Measurements from ENCODE around the gene SYNGR1. TPM values are rescaled to one million over a fixed set of nuclear protein-coding genes. Genes with fewer than 3 reads are reported as not detected.

The SYNGR1 gene
- total RNA-seq, 5 donors from 2014 or later (not counting 1 experiment from before 2014, with no cell fraction given), result 1.1 to 4.3 (median 2.7) TPM

- H3K4me3 Mint-ChIP-seq, result no peak overlapping the region
Measured at GRCh38 chr22:39303892-39304671, 45.7 kb upstream of the SYNGR1 start.

GRCh38 chr22:39306456-39307361 is 43.1 kb upstream of the SYNGR1 start:
- Mint-ChIP-seq H3K4me3 (no peak overlapping the region), H3K9me3 (no peaks in the 10 kb centered on the region), H3K4me1 (peaks cover 14 to 24% (median 20%) of the 10 kb centered on the region in 3 donors), H3K36me3 (peaks cover 3% of the 10 kb centered on the region), H3K27me3 (no peaks in the 10 kb centered on the region), H3K27ac (no peak overlapping the region)
- Histone ChIP-seq H3K4me3 (ENCODE audit: control insufficient read depth in 1 of 2, extremely low read depth in 1 of 2, low read length in 1 of 2) (no peak overlapping the region), H3K9me3 (no peaks in the 10 kb centered on the region), H3K36me3 (ENCODE audit: control insufficient read depth in 2 of 2, extremely low read depth in 1 of 2, insufficient read depth in 1 of 2, low read length in 1 of 2) (peaks cover 3% of the 10 kb centered on the region in 2 donors), H3K4me1 (ENCODE audit: control insufficient read depth in 1 of 2, extremely low read depth in 1 of 2, insufficient read depth in 2 of 2, low read length in 2 of 2) (peaks cover 0 to 25% of the 10 kb centered on the region in 2 experiments), H3K27me3 (replicated peaks in 1 of 2; ENCODE audit: control insufficient read depth in 2 of 2, extremely low read depth in 1 of 2, insufficient read depth in 2 of 2, low read length in 1 of 2) (peaks cover 0 to 8% of the 10 kb centered on the region in 2 experiments), H3K27ac (ENCODE audit: low read length) (no peak overlapping the region)
- POLR2A ChIA-PET, result interaction anchor here (0.5 to 1.0 kb wide), 3 partner anchors 12 to 64 kb away, joined by 3 to 5 read pairs (median 4); partner anchors contain the start of gene RPL3 (in 1 of the 2)
- 70% methylated on average over 13 of the region's 14 CpGs for WGBS (ENCODE audit: insufficient coverage)
- CTCF ChIA-PET, result interaction anchor here (0.8 to 2.3 kb wide), 4 partner anchors 10 to 153 kb away, joined by 3 to 12 read pairs (median 9); no protein-coding TSS in a partner anchor
- ATAC-seq (replicated peaks in 1 of 4) (peak; percentile 48 to 62 (median 52)), DNase-seq (peak in 23 of 35 experiments; percentile 22 to 70 (median 42))

More at GRCh38 chr22:39303892-39304671, 45.7 kb upstream of the SYNGR1 start:
- H3K36me3 ChIP-seq (ENCODE audit: control insufficient read depth in 2 of 2, extremely low read depth in 1 of 2, insufficient read depth in 1 of 2, low read length in 1 of 2), result no peaks in the 10 kb centered on the region
- H3K27ac ChIP-seq (ENCODE audit: low read length), result no peak overlapping the region
- H3K4me3 ChIP-seq (ENCODE audit: control insufficient read depth in 1 of 2, extremely low read depth in 1 of 2, low read length in 1 of 2), result no peak overlapping the region
- no peaks in the 10 kb centered on the region for H3K9me3 ChIP-seq
- peaks cover 12 to 16% (median 14%) of the 10 kb centered on the region in 3 donors for H3K4me1 Mint-ChIP-seq
- ChIA-PET POLR2A (no interaction called here), CTCF (interaction anchor here (0.7 to 1.5 kb wide), 2 partner anchors 9 to 133 kb away, joined by 3 to 9 read pairs; no protein-coding TSS in a partner anchor)
- H3K27me3 Mint-ChIP-seq, result peaks cover 20 to 23% of the 10 kb centered on the region in 2 donors
- no peaks in the 10 kb centered on the region for H3K9me3 Mint-ChIP-seq
- no peak for ATAC-seq (replicated peaks in 1 of 4)
- peaks cover 0 to 23% of the 10 kb centered on the region in 2 experiments for H3K4me1 ChIP-seq (ENCODE audit: control insufficient read depth in 1 of 2, extremely low read depth in 1 of 2, insufficient read depth in 2 of 2, low read length in 2 of 2)
- DNase-seq, result no peak
- H3K27ac Mint-ChIP-seq, result no peak overlapping the region
- peaks cover 0 to 27% of the 10 kb centered on the region in 2 experiments for H3K27me3 ChIP-seq (replicated peaks in 1 of 2; ENCODE audit: control insufficient read depth in 2 of 2, extremely low read depth in 1 of 2, insufficient read depth in 2 of 2, low read length in 1 of 2)
- no peaks in the 10 kb centered on the region for H3K36me3 Mint-ChIP-seq
- WGBS (ENCODE audit: insufficient coverage), result 90% methylated on average over 11 of the region's 16 CpGs

GRCh38 chr22:39308614-39309363 is 41.0 kb upstream of the SYNGR1 start:
- peaks cover 0 to 2% of the 10 kb centered on the region in 2 experiments for H3K27me3 ChIP-seq (replicated peaks in 1 of 2; ENCODE audit: control insufficient read depth in 2 of 2, extremely low read depth in 1 of 2, insufficient read depth in 2 of 2, low read length in 1 of 2)
- no peak overlapping the region for H3K27ac ChIP-seq (ENCODE audit: low read length)
- peaks cover 20% of the 10 kb centered on the region for H3K36me3 Mint-ChIP-seq
- DNase-seq (no peak), ATAC-seq (replicated peaks in 1 of 4) (no peak)
- H3K4me1 ChIP-seq (ENCODE audit: control insufficient read depth in 1 of 2, extremely low read depth in 1 of 2, insufficient read depth in 2 of 2, low read length in 2 of 2), result peaks cover 0 to 30% of the 10 kb centered on the region in 2 experiments
- H3K27ac Mint-ChIP-seq, result peak overlapping the region; percentile 55 to 73
- peaks cover 20 to 24% of the 10 kb centered on the region in 2 donors for H3K36me3 ChIP-seq (ENCODE audit: control insufficient read depth in 2 of 2, extremely low read depth in 1 of 2, insufficient read depth in 1 of 2, low read length in 1 of 2)
- H3K27me3 Mint-ChIP-seq, result no peaks in the 10 kb centered on the region
- no peaks in the 10 kb centered on the region for H3K9me3 ChIP-seq
- CTCF ChIA-PET, result interaction anchor here in 1 of 2 donors (1.2 kb wide), 1 partner anchor 139 kb away, joined by 7 read pairs; no protein-coding TSS in a partner anchor
- H3K4me3 ChIP-seq (ENCODE audit: control insufficient read depth in 1 of 2, extremely low read depth in 1 of 2, low read length in 1 of 2), result no peak overlapping the region
- POLR2A ChIA-PET, result no interaction called here
- H3K4me3 Mint-ChIP-seq, result no peak overlapping the region
- H3K9me3 Mint-ChIP-seq, result no peaks in the 10 kb centered on the region
- WGBS (ENCODE audit: insufficient coverage), result 56% methylated on average over 16 of the region's 24 CpGs
- H3K4me1 Mint-ChIP-seq, result peaks cover 16 to 34% (median 23%) of the 10 kb centered on the region in 3 donors

GRCh38 chr22:39309364-39309861 is 40.4 kb upstream of the SYNGR1 start:
- Mint-ChIP-seq H3K27me3 (no peaks in the 10 kb centered on the region), H3K9me3 (no peaks in the 10 kb centered on the region), H3K4me3 (no peak overlapping the region), H3K4me1 (peaks cover 16 to 38% (median 23%) of the 10 kb centered on the region in 3 donors), H3K27ac (peak overlapping the region; percentile 55 to 73), H3K36me3 (peaks cover 23% of the 10 kb centered on the region)
- no peak overlapping the region for H3K27ac ChIP-seq (ENCODE audit: low read length)
- H3K9me3 ChIP-seq, result no peaks in the 10 kb centered on the region
- H3K4me1 ChIP-seq (ENCODE audit: control insufficient read depth in 1 of 2, extremely low read depth in 1 of 2, insufficient read depth in 2 of 2, low read length in 2 of 2), result peaks cover 0 to 36% of the 10 kb centered on the region in 2 experiments
- POLR2A ChIA-PET, result no interaction called here
- CTCF ChIA-PET, result interaction anchor here in 1 of 2 donors (1.2 kb wide), 1 partner anchor 139 kb away, joined by 7 read pairs; no protein-coding TSS in a partner anchor
- H3K4me3 ChIP-seq (ENCODE audit: control insufficient read depth in 1 of 2, extremely low read depth in 1 of 2, low read length in 1 of 2), result no peak overlapping the region
- H3K36me3 ChIP-seq (ENCODE audit: control insufficient read depth in 2 of 2, extremely low read depth in 1 of 2, insufficient read depth in 1 of 2, low read length in 1 of 2), result peaks cover 23 to 30% of the 10 kb centered on the region in 2 donors
- DNase-seq, result no peak
- H3K27me3 ChIP-seq (replicated peaks in 1 of 2; ENCODE audit: control insufficient read depth in 2 of 2, extremely low read depth in 1 of 2, insufficient read depth in 2 of 2, low read length in 1 of 2), result peaks cover 0 to 2% of the 10 kb centered on the region in 2 experiments
- 84% methylated on average over 14 of the region's 18 CpGs for WGBS (ENCODE audit: insufficient coverage)
- no peak for ATAC-seq (replicated peaks in 1 of 4)

- Mint-ChIP-seq H3K36me3 (peaks cover 29% of the 10 kb centered on the region), H3K9me3 (no peaks in the 10 kb centered on the region), H3K27ac (peak overlapping the region; percentile 48 to 74), H3K4me3 (no peak overlapping the region), H3K4me1 (peaks cover 16 to 45% (median 30%) of the 10 kb centered on the region in 3 donors), H3K27me3 (no peaks in the 10 kb centered on the region)
- CTCF ChIA-PET, result interaction anchor here (0.5 to 1.3 kb wide), 7 partner anchors 8 to 438 kb away, joined by 3 to 22 read pairs (median 3); partner anchors contain the start of gene CBX6 (in 1 of the 2)
- Histone ChIP-seq H3K27ac (ENCODE audit: low read length) (no peak overlapping the region), H3K4me1 (ENCODE audit: control insufficient read depth in 1 of 2, extremely low read depth in 1 of 2, insufficient read depth in 2 of 2, low read length in 2 of 2) (peaks cover 0 to 43% of the 10 kb centered on the region in 2 experiments), H3K9me3 (no peaks in the 10 kb centered on the region), H3K27me3 (replicated peaks in 1 of 2; ENCODE audit: control insufficient read depth in 2 of 2, extremely low read depth in 1 of 2, insufficient read depth in 2 of 2, low read length in 1 of 2) (peaks cover 0 to 2% of the 10 kb centered on the region in 2 experiments), H3K4me3 (ENCODE audit: control insufficient read depth in 1 of 2, extremely low read depth in 1 of 2, low read length in 1 of 2) (no peak overlapping the region), H3K36me3 (ENCODE audit: control insufficient read depth in 2 of 2, extremely low read depth in 1 of 2, insufficient read depth in 1 of 2, low read length in 1 of 2) (peaks cover 24 to 37% of the 10 kb centered on the region in 2 donors)
- POLR2A ChIA-PET, result no interaction called here
- 80% methylated on average over 13 of the region's 16 CpGs for WGBS (ENCODE audit: insufficient coverage)
- ATAC-seq (replicated peaks in 1 of 4) (no peak), DNase-seq (no peak)
Measured at GRCh38 chr22:39309881-39310714, 39.7 kb upstream of the SYNGR1 start.
